Suprapubic skin (tissue), 4 donors: Measurements from ENCODE around the gene CTNND2. TPM values are rescaled to one million over a fixed set of nuclear protein-coding genes. Genes with fewer than 3 reads are reported as not detected.

ENCODE experiments used
- DNase-seq, 2 donors: peaks; one replicate each; pipeline ENCODE4 v3.0.0-alpha.2; 2019; ENCODE audit warnings: low spot score in 2 of 2
- H3K27ac ChIP-seq: fragments of 200-600 bp; sonication (generic); one replicate; pipeline ENCODE4 v1.5.1; 2019
- H3K27me3 ChIP-seq: fragments of 200-600 bp; sonication (generic); one replicate; pipeline ENCODE4 v1.5.1; 2019
- H3K36me3 ChIP-seq: fragments of 200-600 bp; sonication (generic); one replicate; pipeline ENCODE4 v1.5.1; 2019
- H3K4me1 ChIP-seq: fragments of 200-600 bp; sonication (generic); one replicate; pipeline ENCODE4 v1.5.1; 2019
- H3K4me3 ChIP-seq: fragments of 200-600 bp; sonication (generic); one replicate; pipeline ENCODE4 v1.5.1; 2019; ENCODE audit warnings: mild to moderate bottlenecking
- H3K9me3 ChIP-seq: fragments of 200-600 bp; sonication (generic); one replicate; pipeline ENCODE4 v1.5.1; 2019
- EP300 ChIP-seq: sonication (generic); formaldehyde crosslinking; IDR thresholded peaks from one replicate; pipeline ENCODE4 v1.6.1; 2017; ENCODE audit warnings: antibody characterized with exemption
- POLR2A ChIP-seq, 2 donors: fragments of 450-650 bp; IDR thresholded peaks; one replicate each; pipeline ENCODE4 v1.6.1; 2017; ENCODE audit warnings: antibody characterized with exemption in 2 of 2, mild to moderate bottlenecking in 2 of 2, moderate library complexity in 2 of 2
- POLR2AphosphoS5 ChIP-seq, 3 donors: sonication (generic); formaldehyde crosslinking; IDR thresholded peaks; one replicate each; pipeline ENCODE4 v1.6.1; 2017; ENCODE audit warnings: antibody characterized with exemption in 3 of 3
- WGBS: methylation state at CpG from one replicate; pipeline ENCODE4 v1.1.5; 2018; 5-methylcytosine and 5-hydroxymethylcytosine counted together
- total RNA-seq, 4 donors: library from RNA; depleted of rRNA; stranded (reverse); fragments of >200 nt; gene quantifications; one replicate each; pipeline ENCODE4 v1.1.0, GENCODE V29; 2016
- TF ChIP-seq, protein P1 (sequence below), 2 donors: fragments of 200-600 bp in 1 of 2; fragments of 450-650 bp in 1 of 2; sonication (generic) in 1 of 2; IDR thresholded peaks; one replicate each; pipeline ENCODE4 v1.5.1; 2016 to 2019; ENCODE audit warnings: antibody characterized with exemption in 2 of 2, mild to moderate bottlenecking in 1 of 2, moderate library complexity in 1 of 2

The CTNND2 gene
- total RNA-seq, 4 donors from 2014 or later, result 0.40 to 3.8 (median 2.2) TPM

DNA sequence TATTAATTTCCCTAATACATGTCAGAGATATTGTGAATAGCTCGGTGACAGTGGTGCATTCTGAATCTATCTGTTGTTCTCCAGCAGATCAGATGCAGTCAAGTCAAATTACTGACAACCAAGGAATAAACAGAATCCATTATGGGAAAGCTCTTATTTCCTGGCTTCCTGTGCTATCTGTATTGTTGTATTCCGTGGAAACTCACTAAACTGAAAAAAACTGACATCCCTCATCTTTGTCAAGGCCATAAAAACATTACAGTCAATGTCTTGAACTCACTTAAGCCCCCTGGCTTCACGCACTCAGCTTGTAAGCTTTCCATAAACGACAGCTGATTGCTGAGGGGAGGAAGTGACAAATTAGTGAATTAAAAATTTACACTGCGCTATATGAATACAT is 245.9 kb downstream of the CTNND2 start:
- H3K4me1 ChIP-seq, result no peaks in the 10 kb centered on the region
- TF ChIP-seq POLR2AphosphoS5 (IDR thresholded peaks at IDR 0.05) (no peak), EP300 (no peak), POLR2A (IDR thresholded peaks at IDR 0.05) (no peak)
- TF ChIP-seq, protein P1, sequence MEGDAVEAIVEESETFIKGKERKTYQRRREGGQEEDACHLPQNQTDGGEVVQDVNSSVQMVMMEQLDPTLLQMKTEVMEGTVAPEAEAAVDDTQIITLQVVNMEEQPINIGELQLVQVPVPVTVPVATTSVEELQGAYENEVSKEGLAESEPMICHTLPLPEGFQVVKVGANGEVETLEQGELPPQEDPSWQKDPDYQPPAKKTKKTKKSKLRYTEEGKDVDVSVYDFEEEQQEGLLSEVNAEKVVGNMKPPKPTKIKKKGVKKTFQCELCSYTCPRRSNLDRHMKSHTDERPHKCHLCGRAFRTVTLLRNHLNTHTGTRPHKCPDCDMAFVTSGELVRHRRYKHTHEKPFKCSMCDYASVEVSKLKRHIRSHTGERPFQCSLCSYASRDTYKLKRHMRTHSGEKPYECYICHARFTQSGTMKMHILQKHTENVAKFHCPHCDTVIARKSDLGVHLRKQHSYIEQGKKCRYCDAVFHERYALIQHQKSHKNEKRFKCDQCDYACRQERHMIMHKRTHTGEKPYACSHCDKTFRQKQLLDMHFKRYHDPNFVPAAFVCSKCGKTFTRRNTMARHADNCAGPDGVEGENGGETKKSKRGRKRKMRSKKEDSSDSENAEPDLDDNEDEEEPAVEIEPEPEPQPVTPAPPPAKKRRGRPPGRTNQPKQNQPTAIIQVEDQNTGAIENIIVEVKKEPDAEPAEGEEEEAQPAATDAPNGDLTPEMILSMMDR (IDR thresholded peaks at IDR 0.05), result no peak
- H3K4me3 ChIP-seq, result no peak overlapping the region
- no peaks in the 10 kb centered on the region for H3K36me3 ChIP-seq
- H3K27ac ChIP-seq, result no peak overlapping the region
- WGBS, result 52% methylated on average over 5 of the region's 5 CpGs
- no peaks in the 10 kb centered on the region for H3K27me3 ChIP-seq
- H3K9me3 ChIP-seq, result no peaks in the 10 kb centered on the region
- no peak for DNase-seq

DNA sequence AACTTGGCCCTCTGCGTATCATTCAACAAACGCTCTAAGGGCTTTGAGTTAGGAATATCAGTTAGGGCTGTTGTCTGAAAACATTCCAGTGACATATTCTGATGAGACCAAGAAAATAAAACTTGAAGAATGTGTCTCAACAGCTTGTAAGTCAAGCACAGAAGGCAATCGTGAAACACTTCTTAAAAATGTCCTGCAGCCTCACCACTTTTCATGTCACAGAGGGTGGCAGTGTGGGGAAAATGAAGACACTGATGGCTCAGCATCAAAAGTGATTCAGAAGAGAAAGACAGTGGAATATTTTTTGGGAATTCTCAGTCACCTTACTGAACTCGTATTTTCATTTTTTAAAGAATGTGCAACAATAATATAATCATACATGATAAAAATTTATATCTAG is 247.3 kb downstream of the CTNND2 start:
- Histone ChIP-seq H3K4me1 (no peaks in the 10 kb centered on the region), H3K4me3 (no peak overlapping the region), H3K27ac (no peak overlapping the region), H3K27me3 (no peaks in the 10 kb centered on the region), H3K9me3 (no peaks in the 10 kb centered on the region), H3K36me3 (no peaks in the 10 kb centered on the region)
- WGBS, result 76% methylated on average over 4 of the region's 4 CpGs
- no peak for DNase-seq
- TF ChIP-seq POLR2AphosphoS5 (IDR thresholded peaks at IDR 0.05) (no peak), POLR2A (IDR thresholded peaks at IDR 0.05) (no peak), EP300 (no peak)
- TF ChIP-seq, protein P1 (IDR thresholded peaks at IDR 0.05), result no peak

DNA sequence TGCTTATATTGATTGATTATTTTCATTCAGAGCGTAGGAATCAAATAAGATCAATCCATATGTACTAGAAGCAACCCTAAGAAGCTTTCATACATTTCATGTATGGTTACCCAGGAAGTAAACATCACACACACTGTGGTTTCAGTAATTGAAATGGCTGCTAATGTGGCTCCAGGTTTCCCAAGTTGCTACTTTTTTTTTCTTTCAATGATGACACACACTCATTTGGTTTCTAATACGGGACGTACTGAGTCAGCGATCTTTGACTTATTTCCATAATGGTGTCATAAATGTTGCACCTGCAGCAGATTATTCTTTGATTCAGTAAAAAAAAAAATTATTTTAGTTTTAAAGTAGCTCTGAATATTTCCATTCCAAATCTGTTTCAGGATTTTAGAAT is 248.6 kb downstream of the CTNND2 start:
- H3K36me3 ChIP-seq, result no peaks in the 10 kb centered on the region
- WGBS, result 73% methylated on average over 4 of the region's 4 CpGs
- no peaks in the 10 kb centered on the region for H3K9me3 ChIP-seq
- TF ChIP-seq EP300 (no peak), POLR2AphosphoS5 (IDR thresholded peaks at IDR 0.05) (no peak), POLR2A (IDR thresholded peaks at IDR 0.05) (no peak)
- TF ChIP-seq, protein P1 (IDR thresholded peaks at IDR 0.05), result no peak
- no peaks in the 10 kb centered on the region for H3K4me1 ChIP-seq
- no peaks in the 10 kb centered on the region for H3K27me3 ChIP-seq
- H3K4me3 ChIP-seq, result no peak overlapping the region
- no peak overlapping the region for H3K27ac ChIP-seq
- DNase-seq, result no peak

DNA sequence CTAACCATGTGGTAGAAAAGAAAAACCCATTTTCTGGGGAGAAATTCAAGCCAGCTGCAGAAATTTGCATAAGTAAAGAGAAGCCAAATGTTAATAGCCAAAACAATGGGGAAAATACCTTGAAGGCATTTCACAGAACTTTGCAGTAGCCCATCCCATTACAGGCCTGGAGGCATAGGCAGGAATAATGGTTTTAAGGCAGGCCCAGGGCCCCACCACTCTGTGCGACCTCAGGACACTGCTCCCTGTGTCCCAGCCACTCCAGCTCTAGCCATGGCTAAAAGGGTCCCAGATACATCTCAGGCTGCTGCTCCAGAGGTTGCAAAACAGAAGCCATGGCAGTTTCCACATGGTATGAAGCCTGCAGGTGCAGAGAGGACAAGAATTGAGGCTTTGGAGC is 253.3 kb downstream of the CTNND2 start:
- no peaks in the 10 kb centered on the region for H3K27me3 ChIP-seq
- no peak overlapping the region for H3K4me3 ChIP-seq
- TF ChIP-seq, protein P1 (IDR thresholded peaks at IDR 0.05), result no peak
- no peak for TF ChIP-seq POLR2AphosphoS5 (IDR thresholded peaks at IDR 0.05)
- no peak for TF ChIP-seq POLR2A (IDR thresholded peaks at IDR 0.05)
- no peak for TF ChIP-seq EP300
- no peaks in the 10 kb centered on the region for H3K4me1 ChIP-seq
- H3K27ac ChIP-seq, result no peak overlapping the region
- no peaks in the 10 kb centered on the region for H3K36me3 ChIP-seq
- H3K9me3 ChIP-seq, result no peaks in the 10 kb centered on the region
- WGBS, result 29% methylated on average over 1 of the region's 1 CpG
- DNase-seq, result no peak

DNA sequence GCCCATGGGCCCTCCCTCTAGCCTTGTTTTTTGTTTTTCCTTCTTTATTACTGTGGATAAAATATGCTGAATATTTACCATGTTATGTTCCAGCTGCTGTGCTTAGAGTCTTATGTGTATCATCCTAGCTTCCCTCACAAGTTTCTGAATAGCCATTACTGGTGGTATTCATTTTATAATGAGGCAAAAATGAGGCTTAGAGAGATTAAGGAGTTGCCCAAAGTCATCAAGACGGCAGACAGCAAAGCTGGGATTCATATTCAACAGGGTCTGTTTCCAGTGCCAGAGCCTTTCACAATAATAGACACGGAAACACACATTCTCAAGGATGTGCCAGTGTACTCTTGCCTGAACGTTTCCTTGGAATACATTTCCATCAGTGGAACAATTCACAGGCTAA is 258.1 kb downstream of the CTNND2 start:
- DNase-seq, result no peak
- Histone ChIP-seq H3K27me3 (no peaks in the 10 kb centered on the region), H3K36me3 (no peaks in the 10 kb centered on the region), H3K9me3 (no peaks in the 10 kb centered on the region), H3K4me1 (no peaks in the 10 kb centered on the region), H3K27ac (no peak overlapping the region), H3K4me3 (no peak overlapping the region)
- 42% methylated on average over 3 of the region's 3 CpGs for WGBS
- TF ChIP-seq POLR2AphosphoS5 (IDR thresholded peaks at IDR 0.05) (no peak), POLR2A (IDR thresholded peaks at IDR 0.05) (no peak), EP300 (no peak)
- TF ChIP-seq, protein P1 (IDR thresholded peaks at IDR 0.05), result no peak
